BJ (cell line): Measurements from ENCODE around the gene KCNJ6. TPM values are rescaled to one million over a fixed set of nuclear protein-coding genes. Genes with fewer than 3 reads are reported as not detected.

Source experiments
- CTCF ChIA-PET: fragments of 350-600 bp; formaldehyde crosslinking; extraction: SDS; loops from one replicate; lab custom pipeline; 2021; ENCODE audit warnings: antibody characterized with exemption, inconsistent platforms; lab: Yijun Ruan, JAX
- POLR2A ChIA-PET: fragments of 300-600 bp; sonication (Branson Sonifier 250); formaldehyde crosslinking; extraction: SDS; loops from one replicate; lab custom pipeline; 2021; ENCODE audit warnings: antibody characterized with exemption; lab: Charles Lee
- DNase-seq: peaks from one replicate; pipeline ENCODE4 v3.0.0-alpha.2; 2011; ENCODE audit warnings: low read depth
- H3K27me3 ChIP-seq: 2 replicates; pipeline ENCODE4 v1.6.0; 2011; ENCODE audit warnings: low read length; ENCODE audit not compliant: control insufficient read depth, insufficient read depth
- H3K36me3 ChIP-seq: 2 replicates; pipeline ENCODE4 v1.5.1; 2011; ENCODE audit warnings: low read length; ENCODE audit not compliant: control insufficient read depth, insufficient read depth
- H3K4me3 ChIP-seq: 2 replicates; pipeline ENCODE4 v1.5.1; 2011; ENCODE audit warnings: low read depth, mild to moderate bottlenecking, control low read depth, low read length
- polyA plus RNA-seq: library from polyadenylated mRNA; depleted of rRNA; stranded (reverse); fragments of >200 nt; gene quantifications from 2 replicates; pipeline ENCODE4 v1.2.3, GENCODE V29; 2011
- TF ChIP-seq, protein P1 (sequence below): IDR thresholded peaks from 2 replicates; pipeline ENCODE4 v1.5.1; 2011; ENCODE audit warnings: low read depth, mild to moderate bottlenecking, control low read depth, inconsistent platforms, low read length, moderate library complexity; ENCODE audit not compliant: insufficient read depth

KCNJ6 gene
- polyA plus RNA-seq, 1 experiment = 0.01 TPM

DNA sequence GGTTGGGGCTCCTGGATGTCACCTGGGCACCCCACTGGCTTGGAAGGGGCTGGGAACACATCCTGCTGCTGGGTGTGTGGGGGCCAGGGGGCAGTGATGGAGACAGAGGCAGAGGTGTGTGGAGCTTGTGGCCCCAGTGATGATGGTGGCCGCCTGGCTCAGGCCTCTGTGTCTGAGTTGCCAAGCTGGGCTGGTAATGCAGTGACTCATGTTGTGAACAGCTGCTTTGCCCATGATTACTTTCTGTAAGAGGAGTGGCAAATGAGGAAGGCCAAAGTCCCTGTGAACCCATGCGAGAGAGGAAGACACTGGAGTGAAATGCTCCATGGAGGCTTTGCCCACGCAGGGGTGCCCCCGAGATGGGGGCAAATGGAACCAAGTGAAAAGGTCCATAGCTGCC, 86.8 kb downstream of the KCNJ6 start:
- Histone ChIP-seq H3K27me3 (no peaks in the 10 kb centered on the region), H3K4me3 (no peak overlapping the region), H3K36me3 (no peaks in the 10 kb centered on the region)
- TF ChIP-seq, protein P1, sequence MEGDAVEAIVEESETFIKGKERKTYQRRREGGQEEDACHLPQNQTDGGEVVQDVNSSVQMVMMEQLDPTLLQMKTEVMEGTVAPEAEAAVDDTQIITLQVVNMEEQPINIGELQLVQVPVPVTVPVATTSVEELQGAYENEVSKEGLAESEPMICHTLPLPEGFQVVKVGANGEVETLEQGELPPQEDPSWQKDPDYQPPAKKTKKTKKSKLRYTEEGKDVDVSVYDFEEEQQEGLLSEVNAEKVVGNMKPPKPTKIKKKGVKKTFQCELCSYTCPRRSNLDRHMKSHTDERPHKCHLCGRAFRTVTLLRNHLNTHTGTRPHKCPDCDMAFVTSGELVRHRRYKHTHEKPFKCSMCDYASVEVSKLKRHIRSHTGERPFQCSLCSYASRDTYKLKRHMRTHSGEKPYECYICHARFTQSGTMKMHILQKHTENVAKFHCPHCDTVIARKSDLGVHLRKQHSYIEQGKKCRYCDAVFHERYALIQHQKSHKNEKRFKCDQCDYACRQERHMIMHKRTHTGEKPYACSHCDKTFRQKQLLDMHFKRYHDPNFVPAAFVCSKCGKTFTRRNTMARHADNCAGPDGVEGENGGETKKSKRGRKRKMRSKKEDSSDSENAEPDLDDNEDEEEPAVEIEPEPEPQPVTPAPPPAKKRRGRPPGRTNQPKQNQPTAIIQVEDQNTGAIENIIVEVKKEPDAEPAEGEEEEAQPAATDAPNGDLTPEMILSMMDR = no peak
- ChIA-PET CTCF (no interaction called here), POLR2A (no interaction called here)
- DNase-seq = no peak

DNA sequence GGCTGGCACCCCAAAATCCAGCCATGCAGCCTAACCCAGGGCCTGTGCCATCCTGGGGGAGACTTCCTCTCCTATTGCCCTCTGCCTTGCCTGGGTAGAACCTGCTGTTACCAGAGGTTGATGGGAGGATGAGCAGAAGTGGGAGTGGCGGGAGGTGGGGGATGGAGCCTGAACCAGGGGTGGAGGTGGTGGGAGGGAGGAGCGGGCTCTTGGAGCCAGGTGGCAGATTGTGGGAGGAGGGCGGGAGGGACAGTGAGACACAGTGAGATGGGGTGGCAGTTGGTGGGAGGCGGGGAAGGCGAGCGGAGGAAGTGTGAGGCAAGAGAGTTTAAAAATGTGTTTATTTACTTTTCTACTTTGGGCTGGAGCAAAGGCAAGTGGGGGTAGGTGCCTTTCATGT, 87.3 kb downstream of the KCNJ6 start:
- Histone ChIP-seq H3K36me3 (no peaks in the 10 kb centered on the region), H3K4me3 (no peak overlapping the region), H3K27me3 (no peaks in the 10 kb centered on the region)
- CTCF ChIA-PET = no interaction called here
- DNase-seq = no peak
- TF ChIP-seq, protein P1 = no peak
- POLR2A ChIA-PET = no interaction called here

DNA sequence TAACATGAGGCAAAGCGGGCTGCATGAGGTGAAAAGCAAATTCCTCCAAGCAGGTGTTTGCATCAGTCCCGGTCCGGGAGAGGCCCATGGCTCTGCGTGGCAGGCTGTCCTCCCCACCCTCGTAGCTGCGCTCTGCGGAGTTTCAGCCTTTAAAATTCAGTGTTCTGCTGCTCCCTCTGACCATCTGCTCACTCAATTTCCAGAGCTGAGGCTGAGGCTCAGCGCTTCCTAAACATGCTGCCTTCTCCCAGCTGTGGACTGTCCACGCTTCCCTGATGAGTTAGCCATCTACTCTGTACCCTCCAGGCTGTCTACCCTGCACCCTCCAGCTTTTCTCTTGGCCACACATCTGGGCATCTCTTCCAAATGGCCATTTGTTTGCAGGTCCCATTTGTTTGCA, 87.7 kb downstream of the KCNJ6 start:
- DNase-seq = no peak

DNA sequence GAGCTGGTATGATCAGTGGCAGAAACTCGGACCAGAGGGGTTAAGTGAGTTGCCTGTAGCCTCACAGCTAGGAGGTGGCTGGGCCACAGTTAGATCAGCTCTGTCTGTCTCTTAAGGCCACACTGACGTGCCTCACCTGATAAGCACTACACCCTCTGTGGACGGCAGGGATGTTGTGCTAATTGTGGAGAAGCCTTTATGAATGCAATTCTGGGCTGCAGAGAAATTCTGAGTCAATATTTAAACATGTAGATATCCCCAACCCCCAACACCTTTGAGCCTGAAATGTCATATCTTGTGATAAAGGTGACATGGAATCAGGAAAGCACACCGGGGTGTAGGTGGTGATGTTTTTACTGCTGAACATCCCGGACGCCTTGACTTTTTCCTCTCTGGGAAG, 88.3 kb downstream of the KCNJ6 start:
- CTCF ChIA-PET = no interaction called here
- no peaks in the 10 kb centered on the region for H3K27me3 ChIP-seq
- POLR2A ChIA-PET = no interaction called here

More for the DNA sequence above, 87.7 kb downstream of the KCNJ6 start:
- no peaks in the 10 kb centered on the region for H3K36me3 ChIP-seq
- TF ChIP-seq, protein P1 = no peak
- POLR2A ChIA-PET = no interaction called here
- no peak overlapping the region for H3K4me3 ChIP-seq
- CTCF ChIA-PET = no interaction called here
- no peaks in the 10 kb centered on the region for H3K27me3 ChIP-seq

DNA sequence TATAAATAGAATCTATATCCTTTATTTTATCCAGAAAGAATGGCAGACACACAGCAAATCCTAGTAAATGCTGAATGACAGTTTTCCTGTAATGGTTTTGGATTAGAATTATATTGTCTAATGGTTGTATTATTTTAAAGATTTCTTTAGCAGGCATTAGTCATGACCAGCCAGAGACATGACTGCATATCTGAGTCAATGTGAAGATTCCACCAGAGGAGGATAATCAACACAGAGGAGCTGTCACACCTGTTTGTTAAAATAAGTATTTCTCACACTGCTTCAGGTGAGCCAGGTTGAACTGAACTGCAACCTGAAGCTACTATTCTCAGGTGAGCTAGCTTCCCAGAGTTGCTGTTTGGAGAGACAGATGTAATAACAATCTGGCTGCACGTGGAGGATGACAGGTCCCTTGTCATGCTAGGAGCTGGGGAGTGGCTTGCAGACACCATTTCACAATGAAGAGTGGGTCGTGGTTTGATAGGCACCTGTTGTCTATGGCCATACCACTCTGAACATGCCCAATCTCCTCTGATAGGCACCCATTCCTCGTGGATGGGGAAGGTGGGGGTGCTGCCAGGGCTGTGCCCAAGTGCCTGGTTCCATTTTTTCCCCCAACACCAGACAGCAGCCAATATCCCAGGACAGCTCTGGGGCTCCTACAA, 94.3 kb downstream of the KCNJ6 start:
- CTCF ChIA-PET = no interaction called here

More for the DNA sequence above, 88.3 kb downstream of the KCNJ6 start:
- TF ChIP-seq, protein P1 = no peak
- DNase-seq = no peak
- H3K4me3 ChIP-seq = no peak overlapping the region
- no peaks in the 10 kb centered on the region for H3K36me3 ChIP-seq

More for the DNA sequence above, 94.3 kb downstream of the KCNJ6 start:
- Histone ChIP-seq H3K27me3 (no peaks in the 10 kb centered on the region), H3K4me3 (no peak overlapping the region), H3K36me3 (no peaks in the 10 kb centered on the region)
- POLR2A ChIA-PET = no interaction called here
- TF ChIP-seq, protein P1 = no peak
- no peak for DNase-seq
